Ishikawa (cell line): ENCODE data around the gene STX10.

Experiments used
- CEBPB ChIP-seq: IDR thresholded peaks from 2 replicates; pipeline ENCODE4 v1.6.1; 2012
- CREB1 ChIP-seq: IDR thresholded peaks from 2 replicates; pipeline ENCODE4 v1.6.1; 2012; ENCODE audit warnings: low read depth
- EGR1 ChIP-seq: IDR thresholded peaks from 2 replicates; pipeline ENCODE4 v1.6.1; 2012
- EP300 ChIP-seq: IDR thresholded peaks from 2 replicates; pipeline ENCODE4 v1.6.1; 2012; ENCODE audit warnings: borderline replicate concordance
- FOXM1 ChIP-seq: IDR thresholded peaks from 2 replicates; pipeline ENCODE4 v1.6.1; 2012; ENCODE audit warnings: low read depth, borderline replicate concordance
- NFIC ChIP-seq: IDR thresholded peaks from 2 replicates; pipeline ENCODE4 v1.6.1; 2012
- RAD21 ChIP-seq: IDR thresholded peaks from 2 replicates; pipeline ENCODE4 v1.6.1; 2012; ENCODE audit warnings: low read depth
- TAF1 ChIP-seq: IDR thresholded peaks from 2 replicates; pipeline ENCODE4 v1.6.1; 2012; ENCODE audit warnings: low read depth, mild to moderate bottlenecking
- TCF12 ChIP-seq: IDR thresholded peaks from 2 replicates; pipeline ENCODE4 v1.6.1; 2012; ENCODE audit warnings: low read depth
- TEAD4 ChIP-seq: IDR thresholded peaks from 2 replicates; pipeline ENCODE4 v1.6.1; 2012
- YY1 ChIP-seq: IDR thresholded peaks from 2 replicates; pipeline ENCODE4 v1.6.1; 2012; ENCODE audit warnings: low read depth
- ZBTB7A ChIP-seq: IDR thresholded peaks from 2 replicates; pipeline ENCODE4 v1.6.1; 2012; ENCODE audit warnings: low read depth
- TF ChIP-seq, protein P1 (sequence below): IDR thresholded peaks from 2 replicates; pipeline ENCODE4 v1.6.1; 2012
- TF ChIP-seq, protein P2 (sequence below): IDR thresholded peaks from 2 replicates; pipeline ENCODE4 v1.6.1; 2012; ENCODE audit warnings: low read depth, mild to moderate bottlenecking
- TF ChIP-seq, protein P3 (sequence below): IDR thresholded peaks from 2 replicates; pipeline ENCODE4 v1.6.1; 2012

STX10 gene

DNA sequence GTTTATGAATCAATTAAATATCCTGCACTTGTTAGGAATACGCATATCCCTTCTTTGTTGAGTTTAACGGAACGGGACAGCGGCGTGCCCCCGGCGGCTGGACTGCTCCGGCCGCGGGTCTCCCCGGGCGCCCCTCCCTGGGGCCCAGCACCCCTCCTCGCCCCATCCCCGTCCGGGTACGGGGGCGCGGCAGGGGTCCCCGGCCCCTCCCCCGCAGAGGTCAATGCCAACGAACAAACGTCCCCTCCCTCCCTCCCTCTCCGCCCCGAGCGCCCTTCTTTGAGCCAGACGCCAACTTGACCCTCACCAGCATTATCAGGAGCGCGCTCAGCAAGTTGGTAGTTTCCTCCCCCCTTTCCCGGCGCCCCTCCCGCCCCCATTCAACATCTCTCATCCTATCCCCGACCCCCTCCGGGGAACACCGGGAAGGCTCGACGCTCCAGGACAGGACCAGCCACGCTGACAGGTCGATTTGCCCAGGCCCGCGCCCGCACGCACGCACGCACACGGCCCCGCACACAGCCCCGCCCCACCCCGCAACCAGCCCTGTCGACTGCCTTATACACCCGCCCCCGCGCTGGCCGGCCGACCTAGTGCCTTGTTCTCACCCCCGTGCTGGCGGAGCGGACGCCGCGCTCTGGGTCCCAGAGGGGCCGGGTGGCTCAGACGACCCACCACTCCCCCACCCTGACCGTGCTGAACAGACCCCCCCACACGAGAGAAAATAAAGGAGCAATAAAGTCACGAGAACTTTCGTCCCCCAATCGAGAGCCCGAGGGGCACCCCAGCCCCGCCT, 52.5 kb downstream of the STX10 start:
- TF ChIP-seq TCF12 (no peak), ZBTB7A (0 out of 2 replicates have a peak, but pooled peaks have one; percentile 15), FOXM1 (no peak), TAF1 (no peak), CEBPB (no peak), NFIC (no peak), EP300 (no peak), CREB1 (no peak), YY1 (no peak), EGR1 (peak; percentile 25; the same call in 1 of the 2 replicates), RAD21 (no peak), TEAD4 (no peak)
- TF ChIP-seq, protein P1, sequence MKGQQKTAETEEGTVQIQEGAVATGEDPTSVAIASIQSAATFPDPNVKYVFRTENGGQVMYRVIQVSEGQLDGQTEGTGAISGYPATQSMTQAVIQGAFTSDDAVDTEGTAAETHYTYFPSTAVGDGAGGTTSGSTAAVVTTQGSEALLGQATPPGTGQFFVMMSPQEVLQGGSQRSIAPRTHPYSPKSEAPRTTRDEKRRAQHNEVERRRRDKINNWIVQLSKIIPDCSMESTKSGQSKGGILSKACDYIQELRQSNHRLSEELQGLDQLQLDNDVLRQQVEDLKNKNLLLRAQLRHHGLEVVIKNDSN: no peak
- TF ChIP-seq, protein P2, sequence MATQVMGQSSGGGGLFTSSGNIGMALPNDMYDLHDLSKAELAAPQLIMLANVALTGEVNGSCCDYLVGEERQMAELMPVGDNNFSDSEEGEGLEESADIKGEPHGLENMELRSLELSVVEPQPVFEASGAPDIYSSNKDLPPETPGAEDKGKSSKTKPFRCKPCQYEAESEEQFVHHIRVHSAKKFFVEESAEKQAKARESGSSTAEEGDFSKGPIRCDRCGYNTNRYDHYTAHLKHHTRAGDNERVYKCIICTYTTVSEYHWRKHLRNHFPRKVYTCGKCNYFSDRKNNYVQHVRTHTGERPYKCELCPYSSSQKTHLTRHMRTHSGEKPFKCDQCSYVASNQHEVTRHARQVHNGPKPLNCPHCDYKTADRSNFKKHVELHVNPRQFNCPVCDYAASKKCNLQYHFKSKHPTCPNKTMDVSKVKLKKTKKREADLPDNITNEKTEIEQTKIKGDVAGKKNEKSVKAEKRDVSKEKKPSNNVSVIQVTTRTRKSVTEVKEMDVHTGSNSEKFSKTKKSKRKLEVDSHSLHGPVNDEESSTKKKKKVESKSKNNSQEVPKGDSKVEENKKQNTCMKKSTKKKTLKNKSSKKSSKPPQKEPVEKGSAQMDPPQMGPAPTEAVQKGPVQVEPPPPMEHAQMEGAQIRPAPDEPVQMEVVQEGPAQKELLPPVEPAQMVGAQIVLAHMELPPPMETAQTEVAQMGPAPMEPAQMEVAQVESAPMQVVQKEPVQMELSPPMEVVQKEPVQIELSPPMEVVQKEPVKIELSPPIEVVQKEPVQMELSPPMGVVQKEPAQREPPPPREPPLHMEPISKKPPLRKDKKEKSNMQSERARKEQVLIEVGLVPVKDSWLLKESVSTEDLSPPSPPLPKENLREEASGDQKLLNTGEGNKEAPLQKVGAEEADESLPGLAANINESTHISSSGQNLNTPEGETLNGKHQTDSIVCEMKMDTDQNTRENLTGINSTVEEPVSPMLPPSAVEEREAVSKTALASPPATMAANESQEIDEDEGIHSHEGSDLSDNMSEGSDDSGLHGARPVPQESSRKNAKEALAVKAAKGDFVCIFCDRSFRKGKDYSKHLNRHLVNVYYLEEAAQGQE: no peak
- TF ChIP-seq, protein P3, sequence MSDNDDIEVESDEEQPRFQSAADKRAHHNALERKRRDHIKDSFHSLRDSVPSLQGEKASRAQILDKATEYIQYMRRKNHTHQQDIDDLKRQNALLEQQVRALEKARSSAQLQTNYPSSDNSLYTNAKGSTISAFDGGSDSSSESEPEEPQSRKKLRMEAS: no peak

GRCh38 chr19:13097033-13097462, 53.1 kb downstream of the STX10 start:
- TF ChIP-seq YY1: no peak
- TF ChIP-seq TCF12: no peak
- TF ChIP-seq, protein P2: no peak
- no peak for TF ChIP-seq CEBPB

DNA sequence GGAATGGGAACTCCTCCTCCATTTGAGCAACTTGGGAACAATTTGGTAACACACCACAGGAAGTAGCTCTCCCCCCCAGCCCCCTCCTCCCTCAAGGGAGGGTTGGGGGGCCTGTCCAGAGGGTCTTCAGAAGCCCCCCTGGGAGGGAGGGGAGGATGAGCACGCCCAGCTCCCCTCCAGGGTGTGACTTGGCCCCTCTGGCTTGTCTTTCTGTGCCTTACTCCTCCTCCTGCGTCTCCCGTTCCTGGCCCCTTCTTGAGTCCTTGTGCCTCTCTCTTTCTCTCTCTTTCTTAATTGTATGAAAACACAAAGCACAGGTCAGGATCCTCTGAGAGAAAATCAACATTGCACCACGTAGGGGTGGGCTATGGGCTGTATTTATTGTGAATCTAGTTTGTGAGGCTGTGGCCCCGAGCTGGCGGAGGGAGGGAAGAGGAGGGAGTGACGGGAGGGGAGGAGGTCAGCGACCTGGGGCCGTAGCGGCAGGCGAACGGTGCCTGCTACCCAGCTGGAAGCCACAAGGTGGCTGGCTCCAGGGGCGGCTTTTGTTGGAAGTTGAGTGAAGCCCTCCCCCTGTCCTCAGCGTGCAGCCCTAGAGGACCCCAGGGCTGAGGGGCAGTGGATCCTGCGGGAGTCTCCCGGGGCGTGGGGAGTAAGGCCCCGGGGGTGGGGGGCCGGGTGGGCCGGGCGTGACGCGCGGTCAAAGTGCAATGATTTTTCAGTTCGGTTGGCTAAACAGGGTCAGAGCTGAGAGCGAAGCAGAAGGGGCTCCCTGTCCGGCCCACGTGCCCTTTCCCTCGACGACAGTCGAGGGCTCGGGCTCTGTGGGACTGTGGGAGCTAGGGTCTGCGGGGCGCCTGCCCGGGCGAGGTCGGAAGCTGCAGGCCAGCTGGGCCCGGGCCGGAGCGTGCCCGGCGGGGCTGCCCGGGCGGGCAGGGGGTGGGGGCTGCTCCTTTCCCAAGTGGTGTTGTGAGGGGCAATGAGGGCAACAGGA, 53.9 kb downstream of the STX10 start:
- TF ChIP-seq CREB1 (no peak), ZBTB7A (peak; percentile 23)

GRCh38 chr19:13095393-13095784, 54.8 kb downstream of the STX10 start:
- TF ChIP-seq CEBPB (no peak), NFIC (no peak), CREB1 (no peak), TAF1 (no peak), EGR1 (no peak), TCF12 (no peak), FOXM1 (no peak), ZBTB7A (no peak), YY1 (no peak), RAD21 (no peak), TEAD4 (no peak), EP300 (no peak)
- TF ChIP-seq, protein P1: no peak
- TF ChIP-seq, protein P3: no peak
- TF ChIP-seq, protein P2: no peak
